ENCODE data around the gene CTCFL. TPM values are rescaled to one million over a fixed set of nuclear protein-coding genes. Genes with fewer than 3 reads are reported as not detected.

Gene CTCFL
- total RNA-seq, 2 donors from 2014 or later, result not detected

DNA sequence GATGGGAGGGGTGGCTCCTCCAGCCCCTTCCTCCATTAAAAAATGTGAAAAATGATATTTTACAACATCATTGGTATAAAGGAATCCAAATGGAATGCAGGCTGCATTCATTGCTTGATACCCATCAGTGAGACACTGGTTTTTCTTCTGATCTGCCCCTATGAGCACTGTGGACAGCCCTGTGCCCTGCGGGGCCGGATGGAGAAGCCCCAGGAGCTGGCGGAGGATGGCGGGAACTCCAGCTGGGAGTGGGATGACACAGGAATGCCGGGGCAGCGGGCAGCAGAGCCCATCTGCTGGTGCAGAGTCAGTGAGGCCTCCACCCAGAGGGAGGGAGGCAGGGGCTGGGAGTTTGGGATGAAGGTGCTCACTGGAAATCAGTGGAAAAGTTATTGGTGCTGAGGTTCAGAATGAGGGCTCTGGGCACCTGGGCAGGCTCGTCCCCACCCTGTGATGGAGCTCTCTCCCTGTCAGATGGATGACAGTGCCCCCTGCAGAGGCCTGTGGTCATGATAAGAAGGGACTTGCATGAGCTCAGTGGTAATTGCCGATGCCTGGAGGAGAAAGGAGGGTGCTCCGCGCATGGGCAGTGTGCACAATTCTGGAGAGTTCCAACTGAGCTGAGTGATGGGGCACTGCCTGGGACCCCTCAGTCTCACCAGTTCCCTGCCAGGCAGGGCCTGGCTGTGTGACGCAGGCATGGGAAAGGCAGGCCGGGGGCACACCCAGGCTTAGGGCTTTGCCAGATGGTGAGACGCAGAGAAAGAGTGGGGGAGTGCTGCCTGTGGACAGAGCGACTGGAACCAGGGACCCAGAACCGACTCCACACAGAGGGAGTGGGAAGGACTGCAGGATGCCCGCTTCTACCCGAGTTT, 23.2 kb downstream of the CTCFL start:
- Histone ChIP-seq H3K9me3 (no peaks in the 10 kb centered on the region), H3K4me3 (no peak overlapping the region), H3K27ac (no peak overlapping the region), H3K36me3 (replicated peaks in 1 of 2; ENCODE audit: insufficient read depth in 1 of 2, low read depth in 2 of 2) (no peaks in the 10 kb centered on the region), H3K27me3 (peaks cover 0 to 4% of the 10 kb centered on the region in 2 donors), H3K4me1 (no peaks in the 10 kb centered on the region)
- intact Hi-C loops (cut with DNase I), result no loop called here
- DNase-seq (no peak), ATAC-seq (no peak)
- TF ChIP-seq, protein P1, sequence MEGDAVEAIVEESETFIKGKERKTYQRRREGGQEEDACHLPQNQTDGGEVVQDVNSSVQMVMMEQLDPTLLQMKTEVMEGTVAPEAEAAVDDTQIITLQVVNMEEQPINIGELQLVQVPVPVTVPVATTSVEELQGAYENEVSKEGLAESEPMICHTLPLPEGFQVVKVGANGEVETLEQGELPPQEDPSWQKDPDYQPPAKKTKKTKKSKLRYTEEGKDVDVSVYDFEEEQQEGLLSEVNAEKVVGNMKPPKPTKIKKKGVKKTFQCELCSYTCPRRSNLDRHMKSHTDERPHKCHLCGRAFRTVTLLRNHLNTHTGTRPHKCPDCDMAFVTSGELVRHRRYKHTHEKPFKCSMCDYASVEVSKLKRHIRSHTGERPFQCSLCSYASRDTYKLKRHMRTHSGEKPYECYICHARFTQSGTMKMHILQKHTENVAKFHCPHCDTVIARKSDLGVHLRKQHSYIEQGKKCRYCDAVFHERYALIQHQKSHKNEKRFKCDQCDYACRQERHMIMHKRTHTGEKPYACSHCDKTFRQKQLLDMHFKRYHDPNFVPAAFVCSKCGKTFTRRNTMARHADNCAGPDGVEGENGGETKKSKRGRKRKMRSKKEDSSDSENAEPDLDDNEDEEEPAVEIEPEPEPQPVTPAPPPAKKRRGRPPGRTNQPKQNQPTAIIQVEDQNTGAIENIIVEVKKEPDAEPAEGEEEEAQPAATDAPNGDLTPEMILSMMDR (IDR thresholded peaks at IDR 0.05), result no peak
- no peak for TF ChIP-seq POLR2A (IDR thresholded peaks at IDR 0.05)
- 58 to 75% methylated on average over 13 to 17 of the region's 17 CpGs for WGBS, 2 donors

DNA sequence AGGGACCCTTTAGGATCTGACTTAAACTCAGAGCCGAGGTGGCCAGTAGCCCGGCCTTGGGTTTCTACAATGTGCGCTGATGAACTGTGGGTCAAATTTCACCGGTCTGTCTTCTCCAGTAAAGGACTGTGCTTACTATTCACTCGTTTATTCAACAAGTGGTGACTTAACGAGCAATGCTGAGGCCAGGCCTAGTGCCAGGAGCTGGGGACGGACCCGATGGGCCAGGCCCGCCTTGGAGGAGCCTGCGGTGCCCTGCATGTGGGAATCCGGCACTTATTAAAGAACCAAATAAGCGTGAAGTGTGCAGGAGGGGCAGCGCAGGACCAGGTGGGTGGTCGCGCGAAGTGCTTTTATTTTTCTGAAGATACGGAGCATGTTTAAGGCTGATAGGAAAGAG, 24.0 kb downstream of the CTCFL start:
- ATAC-seq (no peak), DNase-seq (no peak)
- no peak for TF ChIP-seq POLR2A (IDR thresholded peaks at IDR 0.05)
- TF ChIP-seq, protein P1 (IDR thresholded peaks at IDR 0.05), result no peak
- Histone ChIP-seq H3K36me3 (replicated peaks in 1 of 2; ENCODE audit: insufficient read depth in 1 of 2, low read depth in 2 of 2) (no peaks in the 10 kb centered on the region), H3K27me3 (peaks cover 0 to 4% of the 10 kb centered on the region in 2 donors), H3K4me1 (no peaks in the 10 kb centered on the region), H3K27ac (no peak overlapping the region), H3K4me3 (no peak overlapping the region), H3K9me3 (no peaks in the 10 kb centered on the region)
- 71 to 72% methylated on average over 17 of the region's 17 CpGs for WGBS, 2 donors
- intact Hi-C loops (cut with DNase I), result no loop called here

DNA sequence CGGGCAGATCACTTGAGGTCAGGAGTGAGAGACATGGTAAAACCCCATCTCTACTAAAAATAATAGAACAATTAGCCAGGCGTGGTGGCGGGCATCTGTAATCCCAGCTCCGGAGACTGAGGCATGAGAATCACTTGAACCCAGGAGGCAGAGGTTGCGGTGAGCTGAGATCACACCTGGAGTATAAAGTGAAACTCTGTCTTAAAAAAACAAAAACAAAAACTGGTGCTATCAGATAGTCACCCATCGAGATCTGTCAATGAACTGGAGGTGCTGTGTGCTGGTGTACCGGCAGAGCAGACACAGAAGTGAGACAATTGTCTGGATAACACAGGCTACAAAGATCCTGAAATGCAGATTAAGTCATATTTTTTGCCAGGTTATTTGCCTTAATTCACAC, 24.7 kb downstream of the CTCFL start:
- Histone ChIP-seq H3K27ac (no peak overlapping the region), H3K36me3 (replicated peaks in 1 of 2; ENCODE audit: insufficient read depth in 1 of 2, low read depth in 2 of 2) (no peaks in the 10 kb centered on the region), H3K27me3 (peaks cover 0 to 4% of the 10 kb centered on the region in 2 donors), H3K4me1 (no peaks in the 10 kb centered on the region), H3K4me3 (no peak overlapping the region), H3K9me3 (no peaks in the 10 kb centered on the region)
- DNase-seq (no peak), ATAC-seq (no peak)
- TF ChIP-seq, protein P1 (IDR thresholded peaks at IDR 0.05), result no peak
- no peak for TF ChIP-seq POLR2A (IDR thresholded peaks at IDR 0.05)
- intact Hi-C loops (cut with DNase I), result no loop called here
- 66 to 73% methylated on average over 7 of the region's 7 CpGs for WGBS, 2 donors

DNA sequence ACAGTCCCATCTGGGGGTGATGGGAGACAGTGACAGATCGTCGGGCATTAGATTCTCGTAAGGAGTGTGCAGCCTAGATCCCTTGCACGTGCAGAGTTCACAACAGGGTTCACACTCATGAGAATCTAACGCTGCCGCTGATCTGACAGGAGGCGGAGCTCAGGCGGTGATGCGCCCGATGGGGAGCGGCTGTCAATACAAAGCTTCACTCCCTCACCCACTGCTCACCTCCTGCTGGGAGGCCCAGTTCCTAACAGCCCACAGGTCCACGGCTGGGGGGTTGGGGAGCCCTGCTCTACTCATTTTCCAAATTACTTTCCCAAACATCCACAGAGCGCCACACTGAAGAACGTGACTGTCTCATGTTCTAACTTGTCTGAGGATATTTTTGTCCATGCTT, 25.3 kb downstream of the CTCFL start:
- Histone ChIP-seq H3K27me3 (peaks cover 0 to 4% of the 10 kb centered on the region in 2 donors), H3K36me3 (replicated peaks in 1 of 2; ENCODE audit: insufficient read depth in 1 of 2, low read depth in 2 of 2) (no peaks in the 10 kb centered on the region), H3K9me3 (no peaks in the 10 kb centered on the region), H3K4me1 (no peaks in the 10 kb centered on the region), H3K27ac (no peak overlapping the region), H3K4me3 (no peak overlapping the region)
- no peak for ATAC-seq
- DNase-seq, result no peak
- no peak for TF ChIP-seq POLR2A (IDR thresholded peaks at IDR 0.05)
- TF ChIP-seq, protein P1 (IDR thresholded peaks at IDR 0.05), result no peak
- intact Hi-C loops (cut with DNase I), result no loop called here
- 35 to 45% methylated on average over 14 of the region's 14 CpGs for WGBS, 2 donors
